Vagina (tissue), 2 donors: ENCODE measurements around the gene TTC16. TPM values are rescaled to one million over a fixed set of nuclear protein-coding genes. Genes with fewer than 3 reads are reported as not detected.
A peak's percentile ranks its signal among the peaks of the same experiment; 100 is the strongest.

Experiments used
- DNase-seq, 2 donors: peaks; one replicate each; pipeline ENCODE4 v3.0.0-alpha.2; 2017; ENCODE audit errors: extremely low spot score in 2 of 2
- H3K27ac ChIP-seq: fragments of 200-600 bp; sonication (generic); one replicate; pipeline ENCODE4 v1.5.1; 2019
- H3K27me3 ChIP-seq: fragments of 200-600 bp; sonication (generic); one replicate; pipeline ENCODE4 v1.5.1; 2019
- H3K36me3 ChIP-seq, 2 donors: fragments of 200-600 bp; sonication (generic); one replicate each; pipeline ENCODE4 v1.5.1; 2017 to 2019
- H3K4me1 ChIP-seq: fragments of 200-600 bp; sonication (generic); one replicate; pipeline ENCODE4 v1.5.1; 2019
- H3K4me3 ChIP-seq, 2 donors: fragments of 200-600 bp; sonication (generic); 1 replicate in 1 of 2; 2 replicates in 1 of 2; pipeline ENCODE4 v1.5.1; 2016 to 2019
- H3K9me3 ChIP-seq: fragments of 200-600 bp; sonication (generic); one replicate; pipeline ENCODE4 v1.5.1; 2019
- CTCF ChIP-seq, 3 experiments: fragments of 450-650 bp in 2 of 3; fragments of 200-600 bp in 1 of 3; sonication (generic) in 1 of 3; IDR thresholded peaks; one replicate each; pipeline ENCODE4 v1.5.1; 2017 to 2019; ENCODE audit warnings: antibody characterized with exemption in 3 of 3, mild to moderate bottlenecking in 2 of 3, moderate library complexity in 2 of 3
- POLR2A ChIP-seq, 2 donors: fragments of 450-650 bp; IDR thresholded peaks; one replicate each; pipeline ENCODE4 v1.6.1; 2017; ENCODE audit warnings: antibody characterized with exemption in 2 of 2, mild to moderate bottlenecking in 2 of 2, moderate library complexity in 2 of 2
- POLR2AphosphoS5 ChIP-seq, 2 donors: sonication (generic); formaldehyde crosslinking; IDR thresholded peaks; one replicate each; pipeline ENCODE4 v1.9.0; 2017; ENCODE audit warnings: antibody characterized with exemption in 2 of 2, mild to moderate bottlenecking in 2 of 2, low read depth in 1 of 2; ENCODE audit not compliant: insufficient read depth in 1 of 2
- intact Hi-C: fragments of 100-400 bp; cut with DNase I; formaldehyde crosslinking; loops from one replicate; pipeline ENCODE4 v1.15.1; 2023
- total RNA-seq: library from RNA; depleted of rRNA; stranded (reverse); fragments of >200 nt; gene quantifications from one replicate; pipeline ENCODE4 v1.2.3, GENCODE V29; 2016

The TTC16 gene
- total RNA-seq, 1 donor from 2014 or later, result 0.25 TPM

GRCh38 chr9:127690735-127691134 is 25.1 kb upstream of the TTC16 start:
- Histone ChIP-seq H3K36me3 (peaks cover 0 to 24% of the 10 kb centered on the region in 2 donors), H3K27me3 (no peaks in the 10 kb centered on the region), H3K4me1 (no peaks in the 10 kb centered on the region), H3K27ac (no peak overlapping the region), H3K4me3 (no peak overlapping the region), H3K9me3 (no peaks in the 10 kb centered on the region)
- DNase-seq, result no peak
- intact Hi-C loops, result no loop called here
- TF ChIP-seq CTCF (IDR thresholded peaks at IDR 0.05) (no peak), POLR2A (IDR thresholded peaks at IDR 0.05) (no peak), POLR2AphosphoS5 (IDR thresholded peaks at IDR 0.05; ENCODE audit: insufficient read depth in 1 of 2, low read depth in 1 of 2) (no peak)

GRCh38 chr9:127692071-127692470 is 23.8 kb upstream of the TTC16 start:
- DNase-seq, result no peak
- no peak for TF ChIP-seq POLR2AphosphoS5 (IDR thresholded peaks at IDR 0.05; ENCODE audit: insufficient read depth in 1 of 2, low read depth in 1 of 2)
- no peak for TF ChIP-seq POLR2A (IDR thresholded peaks at IDR 0.05)
- no peak for TF ChIP-seq CTCF (IDR thresholded peaks at IDR 0.05)
- H3K9me3 ChIP-seq, result no peaks in the 10 kb centered on the region
- H3K27ac ChIP-seq, result no peak overlapping the region
- H3K4me1 ChIP-seq, result no peaks in the 10 kb centered on the region
- intact Hi-C loops, result no loop called here
- H3K4me3 ChIP-seq, result no peak overlapping the region
- H3K27me3 ChIP-seq, result no peaks in the 10 kb centered on the region
- peaks cover 0 to 15% of the 10 kb centered on the region in 2 donors for H3K36me3 ChIP-seq

GRCh38 chr9:127693143-127693542 is 22.7 kb upstream of the TTC16 start:
- no peak overlapping the region for H3K27ac ChIP-seq
- H3K27me3 ChIP-seq, result no peaks in the 10 kb centered on the region
- H3K9me3 ChIP-seq, result no peaks in the 10 kb centered on the region
- no peak for DNase-seq
- H3K36me3 ChIP-seq, result peaks cover 0 to 12% of the 10 kb centered on the region in 2 donors
- intact Hi-C loops, result no loop called here
- no peaks in the 10 kb centered on the region for H3K4me1 ChIP-seq
- TF ChIP-seq POLR2A (IDR thresholded peaks at IDR 0.05) (no peak), POLR2AphosphoS5 (IDR thresholded peaks at IDR 0.05; ENCODE audit: insufficient read depth in 1 of 2, low read depth in 1 of 2) (no peak), CTCF (IDR thresholded peaks at IDR 0.05) (no peak)
- H3K4me3 ChIP-seq, result no peak overlapping the region

- no peak overlapping the region for H3K4me3 ChIP-seq
- no peak for DNase-seq
- TF ChIP-seq CTCF (IDR thresholded peaks at IDR 0.05) (no peak), POLR2A (IDR thresholded peaks at IDR 0.05) (no peak), POLR2AphosphoS5 (IDR thresholded peaks at IDR 0.05; ENCODE audit: insufficient read depth in 1 of 2, low read depth in 1 of 2) (no peak)
- no peaks in the 10 kb centered on the region for H3K9me3 ChIP-seq
- H3K27me3 ChIP-seq, result no peaks in the 10 kb centered on the region
- peaks cover 0 to 7% of the 10 kb centered on the region in 2 donors for H3K36me3 ChIP-seq
- intact Hi-C loops, result no loop called here
- H3K4me1 ChIP-seq, result no peaks in the 10 kb centered on the region
- no peak overlapping the region for H3K27ac ChIP-seq
These were observed 22.2 kb upstream of the TTC16 start for GRCh38 chr9:127693697-127694096.

GRCh38 chr9:127694890-127695720 is 20.8 kb upstream of the TTC16 start:
- H3K27ac ChIP-seq, result peak overlapping the region; percentile 87

More at GRCh38 chr9:127694890-127695720, 20.8 kb upstream of the TTC16 start:
- Histone ChIP-seq H3K9me3 (no peaks in the 10 kb centered on the region), H3K27me3 (no peaks in the 10 kb centered on the region), H3K36me3 (peaks cover 0 to 5% of the 10 kb centered on the region in 2 donors), H3K4me3 (no peak overlapping the region), H3K4me1 (peaks cover 7% of the 10 kb centered on the region)
- no peak for DNase-seq
- TF ChIP-seq POLR2A (IDR thresholded peaks at IDR 0.05), result no peak
- intact Hi-C loops, result no loop called here
